Loucy (cell line): ENCODE results near the gene RMC1.

ENCODE experiments used
- EZH2phosphoT487 ChIP-seq: fragments of 200-600 bp; IDR thresholded peaks from 2 replicates; pipeline ENCODE4 v1.6.1; 2018; ENCODE audit warnings: antibody characterized with exemption, mild to moderate bottlenecking, moderate library complexity, borderline replicate concordance
- TF ChIP-seq, protein P1 (sequence below): fragments of 200-600 bp; sonication (generic); conservative IDR thresholded peaks from 2 replicates; pipeline ENCODE4 v1.5.1; 2014; ENCODE audit warnings: mild to moderate bottlenecking, antibody characterized with exemption, low read length

DNA sequence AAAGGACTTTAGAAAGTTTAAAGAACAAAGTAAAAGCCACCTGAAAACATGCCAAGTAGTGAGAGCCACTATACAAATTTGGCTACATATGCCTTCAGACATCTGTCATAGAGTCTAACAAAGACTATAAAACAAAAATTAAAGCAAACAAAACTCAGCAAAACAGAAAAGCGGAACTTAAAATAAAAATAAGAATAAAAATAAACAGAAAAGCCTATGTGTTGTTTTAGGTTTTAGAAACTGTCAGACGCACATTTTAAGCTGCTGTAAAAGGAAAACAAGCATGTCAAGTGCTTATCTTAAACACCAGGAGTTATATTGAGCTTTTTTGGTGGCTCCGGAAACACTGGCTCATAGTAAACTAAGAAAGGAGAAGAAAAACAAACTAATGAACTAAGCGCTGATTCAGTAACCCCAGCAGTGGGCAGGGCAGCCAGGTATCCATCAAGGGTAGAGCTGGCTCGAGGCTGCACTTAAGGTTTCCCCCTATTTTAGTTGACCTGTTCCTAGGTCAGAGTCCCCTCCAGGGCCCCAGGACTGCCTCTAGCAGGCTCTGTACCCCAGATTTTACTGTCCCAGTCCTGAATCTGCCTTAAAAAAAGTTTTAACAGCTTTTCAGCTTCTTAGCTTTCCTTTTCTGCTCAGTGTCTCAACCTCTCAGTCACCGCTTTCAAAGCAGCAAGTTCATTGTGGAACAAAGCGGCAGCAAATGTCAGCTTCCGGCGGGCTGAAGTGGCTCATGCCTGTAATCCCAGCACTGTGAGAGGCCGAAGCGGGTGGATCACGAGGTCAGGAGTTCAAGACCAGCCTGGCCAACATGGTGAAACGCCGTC, 15.4 kb upstream of the RMC1 start:
- TF ChIP-seq, protein P1, sequence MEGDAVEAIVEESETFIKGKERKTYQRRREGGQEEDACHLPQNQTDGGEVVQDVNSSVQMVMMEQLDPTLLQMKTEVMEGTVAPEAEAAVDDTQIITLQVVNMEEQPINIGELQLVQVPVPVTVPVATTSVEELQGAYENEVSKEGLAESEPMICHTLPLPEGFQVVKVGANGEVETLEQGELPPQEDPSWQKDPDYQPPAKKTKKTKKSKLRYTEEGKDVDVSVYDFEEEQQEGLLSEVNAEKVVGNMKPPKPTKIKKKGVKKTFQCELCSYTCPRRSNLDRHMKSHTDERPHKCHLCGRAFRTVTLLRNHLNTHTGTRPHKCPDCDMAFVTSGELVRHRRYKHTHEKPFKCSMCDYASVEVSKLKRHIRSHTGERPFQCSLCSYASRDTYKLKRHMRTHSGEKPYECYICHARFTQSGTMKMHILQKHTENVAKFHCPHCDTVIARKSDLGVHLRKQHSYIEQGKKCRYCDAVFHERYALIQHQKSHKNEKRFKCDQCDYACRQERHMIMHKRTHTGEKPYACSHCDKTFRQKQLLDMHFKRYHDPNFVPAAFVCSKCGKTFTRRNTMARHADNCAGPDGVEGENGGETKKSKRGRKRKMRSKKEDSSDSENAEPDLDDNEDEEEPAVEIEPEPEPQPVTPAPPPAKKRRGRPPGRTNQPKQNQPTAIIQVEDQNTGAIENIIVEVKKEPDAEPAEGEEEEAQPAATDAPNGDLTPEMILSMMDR = no peak
- no peak for TF ChIP-seq EZH2phosphoT487
